GM18498 (cell line): ENCODE measurements around the gene PRKN.

Experiments used
- ATAC-seq: cut with Tn5 transposase; IDR thresholded peaks from one replicate; pipeline ENCODE4 v1.9.1; 2021; ENCODE audit warnings: mild to moderate bottlenecking, moderate library complexity; ENCODE audit not compliant: unreplicated experiment

The PRKN gene

DNA sequence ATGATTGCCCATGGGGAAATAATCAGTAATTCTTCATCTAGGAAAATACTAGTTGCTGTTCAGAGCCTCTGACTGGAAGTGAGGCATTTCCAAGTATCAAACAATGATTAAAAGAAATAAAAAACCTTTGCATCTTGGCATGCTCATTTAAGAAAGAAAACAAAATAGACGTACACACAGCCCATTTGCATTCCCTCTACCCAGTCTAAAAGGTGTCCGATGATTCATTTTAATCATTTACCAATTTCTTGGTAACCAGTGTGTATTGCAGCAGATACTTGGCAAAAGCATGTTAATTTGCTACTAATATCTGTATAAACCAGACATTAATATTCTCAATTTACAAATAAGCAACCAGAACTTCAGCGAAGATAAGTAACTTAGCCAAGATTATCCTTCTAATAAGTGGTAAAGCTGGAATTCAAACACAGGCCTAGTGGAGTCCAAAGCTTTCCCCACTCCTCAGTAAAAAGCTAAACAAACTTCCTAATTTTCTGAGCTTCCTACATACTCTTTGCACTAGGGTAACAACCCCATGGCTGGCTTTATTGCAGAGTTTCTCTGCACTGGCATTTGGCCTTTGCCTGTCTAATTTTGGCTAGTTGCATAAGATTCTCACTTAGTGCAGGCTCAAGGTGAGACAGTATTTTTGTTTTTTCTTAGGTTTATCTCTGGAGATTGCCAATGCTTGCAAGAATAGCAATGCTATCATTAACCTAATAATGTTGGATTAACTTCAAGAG, 338.1 kb downstream of the PRKN start:
- ATAC-seq, result no peak

GRCh38 chr6:162388383-162388777, 339.2 kb downstream of the PRKN start:
- no peak for ATAC-seq

DNA sequence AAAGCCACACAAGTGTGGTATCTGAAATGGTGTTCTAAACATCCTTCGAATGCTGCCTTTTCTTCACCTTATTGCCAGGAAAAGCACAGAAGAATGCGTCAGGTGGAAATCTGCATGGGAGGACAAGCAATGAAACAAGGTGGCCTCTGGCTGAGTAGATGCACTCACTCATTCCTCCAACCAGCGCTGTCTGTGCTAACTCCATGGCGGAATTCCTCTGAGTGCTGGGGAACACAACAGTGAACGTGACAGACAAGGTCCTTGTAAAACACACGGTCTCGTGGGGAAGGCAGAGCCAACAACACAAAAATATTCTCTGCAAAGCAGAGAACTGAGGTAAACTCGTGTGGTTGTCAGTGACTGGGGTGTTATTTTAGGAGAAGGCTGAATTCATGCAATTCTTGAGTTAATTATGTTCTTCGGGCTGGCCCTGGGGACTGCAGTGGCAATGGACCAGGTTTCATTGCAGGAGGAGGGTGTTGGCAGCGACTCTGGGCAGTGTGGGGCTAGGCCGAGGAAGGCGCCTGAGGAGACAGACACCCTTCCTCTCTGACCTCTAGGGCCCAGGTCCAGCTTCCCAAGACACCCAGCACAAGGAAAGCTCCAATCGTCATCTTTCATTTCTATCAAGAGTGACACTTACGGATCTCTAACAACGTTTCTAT, 339.7 kb downstream of the PRKN start:
- no peak for ATAC-seq

DNA sequence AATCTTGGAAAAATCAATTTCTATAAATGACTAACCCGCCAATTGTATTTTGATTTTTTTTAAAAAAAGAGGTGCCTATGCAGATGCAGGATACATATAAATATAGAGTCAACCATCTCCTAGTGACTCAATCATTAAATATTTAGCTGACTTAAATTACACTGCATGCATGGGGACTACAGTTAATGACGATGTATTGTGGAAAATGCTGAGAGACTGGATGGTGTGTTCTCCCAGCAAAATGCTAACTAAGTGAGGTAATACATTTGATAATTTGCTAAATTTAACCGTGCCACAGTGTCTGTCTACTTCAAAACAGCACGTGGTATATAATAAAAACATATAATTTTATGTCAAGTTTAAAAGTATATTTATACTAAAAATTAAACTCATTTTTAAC, 341.6 kb downstream of the PRKN start:
- no peak for ATAC-seq

- ATAC-seq, result no peak
Measured at GRCh38 chr6:162379757-162380409, 347.7 kb downstream of the PRKN start.

GRCh38 chr6:162377735-162378134, 349.8 kb downstream of the PRKN start:
- no peak for ATAC-seq

DNA sequence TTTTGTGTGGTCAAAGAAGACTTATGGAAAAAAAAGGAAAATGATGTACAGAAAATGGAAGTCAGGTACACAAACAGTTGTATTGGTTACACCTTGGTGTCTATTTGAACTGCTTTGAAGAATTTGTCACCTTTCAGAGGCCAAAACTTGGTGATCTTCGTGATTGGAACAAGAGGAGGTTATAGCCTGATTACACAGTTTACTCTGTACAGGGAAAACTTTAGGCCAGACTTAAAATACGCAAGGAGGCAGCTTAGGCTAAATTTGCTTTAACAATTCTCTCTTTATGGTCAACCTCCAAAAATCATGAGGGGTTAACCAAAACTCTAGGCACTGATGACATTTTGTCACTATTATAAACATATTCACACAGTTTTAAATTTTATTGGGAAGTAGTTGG, 353.7 kb downstream of the PRKN start:
- no peak for ATAC-seq

- no peak for ATAC-seq
Measured at GRCh38 chr6:162373192-162373591, 354.4 kb downstream of the PRKN start.

DNA sequence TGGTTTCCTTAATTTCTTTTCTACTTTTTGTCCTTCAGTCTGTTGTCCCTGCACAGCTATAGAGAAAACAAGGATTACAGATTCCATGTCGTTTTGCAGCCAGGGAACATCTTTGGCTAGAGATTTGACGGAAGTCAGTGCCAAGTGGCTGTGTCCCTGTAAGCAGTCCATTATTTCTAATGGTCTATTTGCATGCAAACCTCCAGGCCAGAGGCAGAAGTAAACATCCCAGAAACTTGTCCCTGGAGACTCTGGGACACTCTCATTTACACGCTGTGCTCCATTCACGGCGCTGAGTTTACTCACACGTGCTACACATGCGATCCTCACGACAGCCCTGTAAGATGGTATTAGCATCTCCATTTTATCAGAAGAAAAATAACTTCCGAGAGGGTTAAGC, 355.5 kb downstream of the PRKN start:
- no peak for ATAC-seq

GRCh38 chr6:162371121-162371520, 356.4 kb downstream of the PRKN start:
- ATAC-seq, result no peak

GRCh38 chr6:162369091-162369490, 358.5 kb downstream of the PRKN start:
- ATAC-seq, result no peak

DNA sequence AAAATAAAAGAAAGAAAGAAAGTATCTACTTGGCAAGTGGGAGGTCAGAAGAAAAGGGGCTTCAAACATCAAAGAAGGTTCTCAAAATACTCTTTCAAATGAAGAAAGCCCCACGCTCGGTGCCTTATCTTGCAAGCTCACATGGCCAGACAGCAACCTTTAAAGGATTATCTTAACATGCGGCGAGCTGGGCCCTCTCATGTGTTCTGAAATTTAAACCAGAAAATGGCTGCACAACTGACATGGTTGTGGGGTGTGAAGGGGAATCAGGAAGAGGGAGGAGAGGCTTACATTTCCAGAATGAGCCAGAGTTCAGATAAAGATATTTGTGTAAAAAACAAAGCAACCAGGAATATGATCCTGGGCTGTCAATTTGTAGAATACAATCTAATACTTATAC, 363.1 kb downstream of the PRKN start:
- no peak for ATAC-seq

- ATAC-seq, result no peak
Measured at GRCh38 chr6:162363757-162364156, 363.8 kb downstream of the PRKN start.

- no peak for ATAC-seq
Measured at GRCh38 chr6:162360901-162361567, 366.5 kb downstream of the PRKN start.

DNA sequence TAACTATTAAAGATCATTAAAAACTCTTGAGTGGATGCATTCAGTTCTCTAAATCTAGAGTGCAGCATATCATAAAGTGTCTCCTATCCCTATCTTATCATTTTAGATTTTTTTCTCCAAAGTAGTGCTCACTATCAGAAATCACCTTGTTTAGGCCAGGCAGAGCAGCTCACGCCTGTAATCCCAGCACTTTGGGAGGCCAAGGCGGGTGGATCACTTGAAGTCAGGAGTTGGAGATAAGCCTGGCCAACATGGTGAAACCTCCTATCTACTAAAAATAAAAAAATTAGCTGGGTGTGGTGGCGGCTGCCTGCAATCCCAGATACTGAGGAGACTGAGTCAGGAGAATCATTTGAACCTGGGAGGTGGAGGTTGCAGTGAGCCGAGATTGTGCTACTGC, 368.9 kb downstream of the PRKN start:
- ATAC-seq, result no peak

DNA sequence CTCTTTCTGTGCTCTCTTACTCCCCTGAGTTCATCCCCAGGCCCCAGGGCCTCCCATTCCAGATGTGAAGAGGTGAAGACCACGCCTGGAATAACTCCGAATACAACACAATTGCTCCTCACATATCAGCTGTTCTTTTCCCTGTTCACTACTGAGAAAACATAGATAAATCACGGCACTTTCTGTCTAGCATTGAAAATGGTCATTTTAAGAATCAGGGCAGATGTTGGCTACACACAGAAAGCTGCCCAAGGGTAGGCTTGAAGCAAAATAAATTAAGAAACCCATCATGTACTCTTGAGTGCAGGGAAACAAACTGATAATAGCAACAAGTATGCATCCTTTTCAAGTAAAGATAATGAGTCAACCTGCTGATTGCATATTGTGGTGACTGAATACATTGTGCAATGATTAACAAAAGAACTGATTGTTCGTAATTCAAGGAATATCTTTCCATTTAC, 382.5 kb downstream of the PRKN start:
- ATAC-seq, result no peak

DNA sequence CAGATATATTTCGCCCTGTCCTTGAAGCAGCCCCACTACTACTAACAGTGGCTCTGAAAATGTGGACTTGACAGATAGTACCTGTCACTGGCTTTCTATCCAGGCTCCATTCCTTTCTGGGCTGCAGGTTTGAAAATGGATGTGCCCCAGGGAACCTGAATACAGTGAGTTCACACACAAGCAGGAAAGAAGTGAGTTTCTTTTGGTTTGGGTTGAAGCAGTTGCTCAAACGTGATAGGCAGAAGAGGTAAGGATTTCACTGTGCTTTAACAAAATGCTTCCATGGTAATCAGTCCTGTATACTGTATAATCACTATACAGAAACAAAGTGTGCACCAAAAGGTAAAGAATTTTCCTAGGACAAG, 382.9 kb downstream of the PRKN start:
- ATAC-seq, result no peak

- no peak for ATAC-seq
Measured at GRCh38 chr6:162343936-162344645, 383.5 kb downstream of the PRKN start.

- no peak for ATAC-seq
Measured at GRCh38 chr6:162343198-162343935, 384.2 kb downstream of the PRKN start.

GRCh38 chr6:162337412-162337811, 390.2 kb downstream of the PRKN start:
- no peak for ATAC-seq
